GM10847 (cell line): Measurements from ENCODE around the gene ANTXR2.

Experiments used
- POLR2A ChIP-seq: IDR thresholded peaks from 2 replicates; pipeline ENCODE4 v1.6.1; 2011; ENCODE audit not compliant: insufficient read length; ENCODE audit errors: extremely low read depth

The ANTXR2 gene

DNA sequence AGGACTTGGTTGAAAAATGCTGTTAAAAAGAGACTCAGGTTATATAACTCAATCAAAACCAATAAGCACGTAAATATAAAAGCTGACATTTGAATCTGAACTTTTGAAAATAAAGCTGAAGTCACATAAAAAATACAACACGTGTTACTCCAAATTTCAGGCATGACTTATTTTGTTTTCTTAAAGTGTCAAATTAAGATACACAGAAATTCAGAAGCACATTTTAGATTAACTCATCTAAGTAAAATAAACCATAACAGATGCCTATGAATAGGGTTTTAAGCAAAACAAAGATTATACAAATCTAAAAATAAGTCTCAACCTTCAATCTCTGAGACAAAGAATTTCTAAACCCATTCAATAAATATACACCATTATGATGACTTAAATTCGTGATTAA is 124.8 kb downstream of the ANTXR2 start:
- no peak for TF ChIP-seq POLR2A

DNA sequence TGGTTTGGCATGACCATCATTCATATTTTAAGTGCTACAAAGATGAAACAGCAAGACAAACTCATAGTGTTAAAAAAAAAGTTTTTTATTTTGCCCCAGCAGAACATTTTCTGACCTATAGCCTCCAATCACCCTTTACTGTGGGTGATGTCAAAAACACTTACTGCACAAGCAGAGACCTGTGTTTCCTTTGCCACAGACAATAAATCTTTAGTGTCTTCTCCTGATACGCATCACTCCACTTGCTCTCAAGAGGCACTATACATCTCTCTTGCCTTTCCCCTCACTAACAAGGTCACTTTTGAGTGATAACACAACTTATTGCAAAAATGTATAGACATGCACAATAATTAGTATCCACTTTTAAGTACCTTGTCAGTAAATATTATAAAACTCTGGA is 125.6 kb downstream of the ANTXR2 start:
- TF ChIP-seq POLR2A, result no peak

DNA sequence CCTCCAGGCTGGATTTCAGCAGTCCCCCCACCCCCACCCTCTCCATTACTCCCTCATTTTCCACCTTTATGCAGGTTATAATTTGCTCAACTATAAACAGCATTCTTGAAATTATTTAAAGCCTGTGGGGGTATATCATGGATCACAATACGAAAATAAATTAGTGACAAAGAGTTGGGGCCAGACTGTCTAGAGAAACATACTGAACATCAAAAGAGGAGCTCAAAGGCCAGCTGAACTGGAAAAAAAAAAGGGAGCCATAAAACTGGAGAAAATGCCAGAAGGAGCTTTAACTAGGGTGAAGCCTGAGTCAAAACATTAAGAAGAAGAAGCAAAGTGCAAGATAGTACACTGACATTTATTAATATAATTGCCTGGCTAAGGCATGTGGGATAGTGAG is 137.8 kb downstream of the ANTXR2 start:
- TF ChIP-seq POLR2A, result no peak

DNA sequence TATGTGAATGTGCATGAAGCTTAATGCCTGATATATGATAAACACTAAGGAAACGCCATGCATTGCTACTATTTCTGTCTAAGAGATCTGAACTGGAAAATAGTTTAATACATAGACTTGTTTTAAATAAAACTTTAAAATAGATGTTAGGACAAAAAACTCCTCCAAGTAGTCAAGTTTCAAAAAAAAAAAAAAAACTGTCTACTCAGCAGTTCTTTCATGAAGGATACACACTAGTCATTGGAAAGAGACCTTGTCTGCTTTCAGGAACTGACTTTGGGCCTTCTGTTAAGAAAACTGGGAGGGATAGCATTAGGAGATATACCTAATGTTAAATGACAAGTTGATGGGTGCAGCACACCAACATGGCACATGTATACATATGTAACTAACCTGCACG is 138.4 kb downstream of the ANTXR2 start:
- no peak for TF ChIP-seq POLR2A

DNA sequence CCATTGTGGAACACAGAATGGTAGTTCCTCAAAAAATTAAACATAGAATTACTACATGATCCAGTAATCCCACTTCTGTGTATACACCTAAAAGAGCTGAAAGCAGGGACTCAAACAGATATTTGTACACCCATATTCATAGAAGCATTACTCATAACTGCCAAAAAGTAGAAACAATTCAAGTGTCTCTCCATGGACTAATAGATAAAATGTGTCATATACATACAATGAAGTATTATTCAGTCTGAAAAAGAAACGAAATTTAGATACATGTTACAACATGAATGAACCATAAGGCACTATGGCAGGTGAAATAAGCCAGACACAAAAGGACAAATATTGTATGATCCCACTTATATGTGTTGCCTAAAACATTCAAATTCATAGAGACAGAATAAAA is 145.1 kb downstream of the ANTXR2 start:
- no peak for TF ChIP-seq POLR2A

DNA sequence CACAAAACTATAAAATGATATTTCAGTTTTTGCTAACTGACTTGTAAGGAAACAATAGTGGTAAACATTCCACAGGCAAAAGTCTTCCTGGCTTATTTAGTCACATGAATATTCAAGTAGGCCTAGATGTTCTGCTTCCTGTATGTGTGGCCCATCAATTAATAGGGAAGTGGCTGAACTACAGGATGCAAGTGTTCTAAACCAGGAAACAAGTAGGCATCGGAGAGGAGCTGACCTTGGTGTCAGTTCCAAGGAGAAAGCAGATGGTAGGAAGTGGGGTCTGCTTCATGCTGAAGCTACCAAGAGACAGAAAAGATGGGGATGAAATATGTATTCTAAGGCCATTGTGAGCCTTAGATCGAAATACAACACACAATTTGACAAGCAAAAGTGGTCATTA is 149.7 kb downstream of the ANTXR2 start:
- no peak for TF ChIP-seq POLR2A

DNA sequence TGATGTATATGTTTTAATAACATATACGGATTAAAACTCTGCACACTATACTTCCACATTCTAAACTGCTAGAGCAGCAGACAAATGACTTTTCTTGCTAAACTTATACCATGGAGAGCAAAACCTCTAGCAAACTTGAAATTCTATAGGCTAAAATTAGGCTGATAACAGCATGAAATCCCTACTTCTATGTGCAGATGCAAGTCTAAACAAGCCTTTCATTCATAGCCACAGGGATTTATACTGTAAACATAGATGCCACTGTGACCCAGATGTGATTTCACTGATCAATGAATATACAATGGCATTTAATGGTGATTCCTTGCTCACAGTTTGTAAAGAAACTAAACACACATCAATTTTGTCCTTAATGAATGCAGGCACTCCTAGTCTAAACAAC is 151.0 kb downstream of the ANTXR2 start:
- TF ChIP-seq POLR2A, result no peak

DNA sequence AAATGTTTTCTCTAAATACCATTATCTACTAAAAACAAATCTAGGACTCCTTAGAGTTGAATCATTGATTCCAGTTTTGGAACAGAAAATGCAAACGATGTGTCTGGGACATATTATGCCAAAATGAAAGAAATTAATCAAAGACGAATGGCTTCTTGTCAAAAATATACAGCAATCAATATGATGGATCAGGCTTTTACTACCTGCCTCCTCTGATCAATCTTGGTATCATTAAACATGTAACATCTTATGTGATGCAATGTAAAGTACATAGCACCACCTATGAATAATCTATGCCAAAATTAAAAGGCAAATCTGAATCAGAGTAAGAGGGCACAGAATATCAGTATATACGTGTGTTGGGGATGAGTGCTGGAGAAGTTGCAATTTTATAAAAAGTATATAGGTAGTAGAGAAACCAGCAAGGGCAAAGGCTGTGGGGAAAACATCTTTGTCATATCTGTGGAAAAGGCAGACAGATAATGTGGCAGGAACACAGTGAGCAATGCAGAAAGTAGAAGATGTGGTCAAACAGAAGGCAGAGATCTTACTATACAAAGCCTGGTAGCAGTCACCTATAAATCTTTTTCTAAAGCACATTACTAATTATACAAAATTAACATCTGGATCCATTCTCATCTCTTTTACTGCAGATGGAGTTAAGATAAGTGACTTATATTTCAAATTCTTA is 152.7 kb downstream of the ANTXR2 start:
- no peak for TF ChIP-seq POLR2A

DNA sequence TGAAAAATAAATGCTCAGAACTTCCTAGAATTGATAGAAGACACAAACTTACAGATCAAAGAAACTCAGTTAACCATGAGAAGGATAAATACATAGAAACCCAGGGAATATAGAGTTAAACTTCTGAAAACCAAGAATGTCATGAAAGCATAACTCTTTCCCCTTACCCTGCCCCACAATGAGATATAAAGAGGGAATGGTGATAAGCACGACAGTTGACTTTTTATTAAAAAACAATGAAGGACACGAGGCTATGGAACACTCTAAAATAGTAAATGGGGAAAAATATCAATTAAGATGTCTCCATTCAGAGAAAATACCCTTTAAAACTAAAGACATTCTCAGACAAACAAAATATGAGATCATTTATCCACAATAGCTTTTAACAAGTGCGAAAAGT is 154.7 kb downstream of the ANTXR2 start:
- TF ChIP-seq POLR2A, result no peak

DNA sequence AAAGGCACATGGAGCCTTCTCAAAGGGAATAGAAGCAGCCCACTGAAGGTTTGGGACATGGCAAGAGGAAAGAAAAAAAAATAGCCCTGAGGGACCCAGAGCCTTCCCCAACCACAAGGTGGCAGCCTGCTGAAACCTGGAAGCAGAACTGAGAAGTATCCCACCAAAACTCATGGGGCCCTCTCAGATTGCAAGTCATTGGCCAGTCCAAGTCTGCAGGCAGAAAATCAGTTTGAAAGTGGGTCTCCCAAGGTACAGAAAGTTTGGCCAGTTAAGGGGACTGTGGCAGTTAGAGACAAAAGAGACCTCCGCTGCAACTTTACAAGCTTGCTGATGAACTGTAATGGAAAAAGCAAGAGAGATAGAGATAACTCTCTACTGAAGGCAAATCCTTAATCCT is 155.8 kb downstream of the ANTXR2 start:
- no peak for TF ChIP-seq POLR2A

DNA sequence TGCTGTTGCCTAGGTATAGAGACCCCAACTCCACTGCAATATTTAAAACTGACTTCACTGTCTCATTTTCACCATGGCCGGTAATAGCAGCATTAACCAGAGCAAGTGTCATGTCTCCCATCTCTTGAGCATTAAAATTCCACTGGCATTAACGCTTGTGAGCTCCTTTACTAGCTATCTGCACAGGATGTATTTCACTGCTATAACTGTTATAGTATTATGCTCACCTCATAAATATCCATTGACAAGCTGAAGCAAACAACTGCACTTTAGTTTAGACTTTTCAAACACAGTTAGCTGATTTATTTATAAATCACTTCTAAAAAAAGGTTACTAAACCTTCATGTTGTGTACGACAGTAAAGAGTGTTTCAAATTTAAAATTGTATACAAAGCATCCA is 157.8 kb downstream of the ANTXR2 start:
- no peak for TF ChIP-seq POLR2A

DNA sequence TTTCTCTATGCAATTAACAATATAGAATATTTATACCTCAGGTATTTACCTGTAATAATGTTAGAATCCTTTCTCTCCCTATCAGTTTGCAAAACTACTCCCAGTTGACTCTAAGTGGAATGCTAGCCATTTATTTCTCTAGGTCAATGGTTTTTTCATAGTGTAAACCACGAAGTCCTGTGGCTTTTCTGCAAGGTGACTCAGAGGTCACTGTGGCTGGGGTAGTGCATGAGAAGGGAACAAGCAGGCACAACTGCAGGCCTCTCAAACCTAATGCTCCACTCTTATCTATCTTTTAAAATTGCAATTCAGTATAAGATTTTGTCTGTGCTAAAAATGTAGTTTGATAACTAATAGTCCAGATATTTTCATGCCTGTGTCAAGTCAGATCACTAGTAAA is 159.4 kb downstream of the ANTXR2 start:
- no peak for TF ChIP-seq POLR2A

DNA sequence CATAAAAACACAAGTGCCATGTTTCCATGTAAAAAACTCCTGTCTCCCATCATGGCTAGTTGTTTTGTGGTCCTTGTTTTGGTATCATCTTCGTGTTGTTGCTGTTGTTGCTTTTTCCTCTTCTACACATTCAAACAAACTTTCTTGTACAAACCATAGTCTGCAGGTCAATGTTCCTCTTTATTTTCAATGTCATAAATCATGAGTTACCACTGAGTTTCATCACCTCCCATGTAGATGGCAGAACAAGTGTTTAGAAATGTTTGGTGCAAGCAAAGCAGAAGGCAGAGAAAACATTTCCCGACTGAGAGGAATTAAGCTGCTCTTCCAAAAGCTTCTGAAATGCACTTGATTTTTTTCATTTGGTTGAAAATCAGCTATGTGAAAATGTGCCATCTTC is 166.0 kb downstream of the ANTXR2 start:
- TF ChIP-seq POLR2A, result no peak

DNA sequence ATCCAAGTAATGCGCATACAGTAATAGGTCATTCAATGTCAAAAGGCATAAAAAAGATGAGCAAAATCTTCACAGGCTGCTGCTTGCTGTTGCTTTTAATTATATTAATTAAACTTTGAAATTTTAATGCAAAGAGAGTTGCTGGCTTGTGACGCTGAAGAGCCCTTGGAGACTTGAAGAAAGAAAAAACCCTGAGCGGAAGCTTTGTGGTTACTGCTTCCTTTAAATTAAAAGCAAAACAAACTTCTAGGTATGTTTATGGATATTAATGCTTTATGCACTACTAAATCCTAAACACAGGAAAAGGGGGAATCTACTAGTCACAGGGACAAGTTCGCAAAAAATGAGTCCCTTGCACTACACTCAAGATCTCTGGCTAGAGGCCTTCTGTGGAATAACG is 166.7 kb downstream of the ANTXR2 start:
- no peak for TF ChIP-seq POLR2A

DNA sequence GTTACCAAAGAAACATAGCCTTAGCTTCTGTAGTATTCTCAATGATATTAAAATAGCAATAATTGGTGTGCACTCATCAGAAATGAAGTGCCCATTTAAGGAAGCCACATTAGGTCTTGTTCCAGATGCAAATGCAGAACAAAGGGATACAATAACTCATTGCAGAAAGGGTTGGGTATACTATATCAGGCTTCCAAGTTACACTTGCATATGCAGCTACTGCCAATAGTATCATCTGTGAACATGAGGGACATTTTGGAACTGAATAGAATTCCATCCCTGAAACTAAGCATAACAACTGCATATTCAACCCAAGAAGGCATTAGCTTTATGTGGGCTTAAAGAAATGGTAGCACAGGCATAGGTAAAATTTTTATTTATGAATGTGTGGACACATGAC is 167.8 kb downstream of the ANTXR2 start:
- TF ChIP-seq POLR2A, result no peak

DNA sequence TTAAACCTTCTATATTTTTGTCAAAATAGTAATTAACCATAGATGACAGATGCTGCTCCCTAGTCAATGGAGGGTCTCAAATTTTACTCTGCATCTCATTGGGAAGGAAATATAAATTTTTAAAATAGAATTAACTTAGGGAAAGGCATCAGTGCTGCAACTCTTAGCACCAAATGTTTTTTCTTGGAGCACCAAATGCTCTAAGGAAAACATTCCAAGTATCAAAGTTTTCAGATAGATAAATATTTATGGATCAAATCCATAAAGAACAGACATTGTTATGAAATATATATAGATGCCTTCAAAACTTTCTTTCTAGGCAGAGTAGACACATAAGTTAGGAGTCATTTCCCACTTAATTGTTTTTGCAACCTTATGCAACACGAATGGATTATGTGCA is 168.7 kb downstream of the ANTXR2 start:
- TF ChIP-seq POLR2A, result no peak

DNA sequence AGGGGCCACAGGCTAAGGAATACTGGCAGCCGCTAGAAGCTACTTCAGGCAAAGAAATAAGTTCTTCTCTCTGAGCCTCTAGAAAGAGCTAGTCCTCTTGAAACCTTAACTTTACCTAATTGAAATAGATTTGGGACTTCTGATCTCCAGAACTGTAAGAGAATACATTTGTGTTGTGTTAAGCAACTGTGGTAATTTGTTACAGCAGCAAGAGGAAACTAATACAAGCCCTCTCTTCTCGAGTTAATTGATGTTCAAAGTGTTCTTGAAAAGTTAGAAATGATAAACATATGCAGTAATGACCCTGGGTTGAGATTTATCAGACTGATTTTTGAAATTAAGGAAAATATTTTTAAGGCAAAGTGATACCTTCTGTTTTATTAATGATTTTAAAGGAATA is 172.8 kb downstream of the ANTXR2 start:
- no peak for TF ChIP-seq POLR2A

DNA sequence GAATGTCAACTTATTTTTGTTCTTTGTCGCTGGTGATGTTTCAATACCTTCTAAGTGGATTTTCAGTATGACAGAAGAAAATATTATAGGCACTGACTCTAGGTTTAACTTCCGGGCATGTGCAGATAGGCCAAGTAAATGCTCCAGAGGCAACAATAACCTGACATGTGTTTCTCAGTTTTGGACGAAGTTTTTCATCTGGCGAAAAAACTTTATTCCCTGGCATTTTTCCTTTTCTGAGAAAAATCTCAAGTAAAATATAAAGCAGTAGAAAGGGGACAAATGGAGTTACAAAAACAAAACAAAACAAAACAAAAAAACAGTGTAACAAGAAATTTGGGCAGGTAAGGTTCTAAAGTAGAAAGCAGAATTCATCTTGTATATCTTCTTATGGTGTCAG is 173.5 kb downstream of the ANTXR2 start:
- no peak for TF ChIP-seq POLR2A

DNA sequence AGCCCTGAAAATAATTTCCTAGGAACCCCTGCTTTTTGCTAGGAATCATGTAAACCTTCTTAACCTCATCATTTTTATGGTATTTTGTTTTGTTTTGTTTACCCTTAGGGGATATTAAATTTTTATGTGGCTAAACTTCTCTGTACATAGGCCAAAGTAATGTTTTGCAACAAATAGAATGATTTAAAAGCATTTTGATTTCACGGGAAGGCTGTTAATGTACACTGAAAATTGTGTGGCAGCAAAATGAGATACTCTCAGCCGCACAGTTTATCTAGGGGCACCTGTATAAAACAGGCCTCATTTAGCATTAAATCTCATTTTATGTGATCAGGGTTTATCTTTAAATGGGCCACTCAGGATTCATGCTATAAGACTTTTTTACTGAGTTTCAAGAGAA is 175.0 kb downstream of the ANTXR2 start:
- no peak for TF ChIP-seq POLR2A

DNA sequence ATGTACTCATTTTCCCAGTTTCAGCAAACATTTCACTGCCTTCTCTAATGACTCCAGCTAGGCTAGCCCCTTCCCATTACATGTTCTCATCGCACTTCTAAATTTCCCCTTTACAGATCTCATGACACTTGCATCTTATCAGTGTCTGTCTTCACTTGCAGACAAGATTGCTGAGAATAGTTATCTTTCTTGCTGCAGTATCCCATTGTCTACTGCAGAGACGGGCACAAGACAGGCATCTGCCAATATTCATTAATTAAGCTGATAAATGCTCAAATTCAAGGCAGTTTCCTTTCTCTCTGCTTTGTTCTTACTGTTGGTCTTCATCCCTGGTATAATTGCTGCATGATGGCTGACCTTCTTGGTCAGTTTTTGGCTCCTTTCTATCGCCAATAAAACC is 175.9 kb downstream of the ANTXR2 start:
- no peak for TF ChIP-seq POLR2A
